GM21786 (cell line): ENCODE data around the gene RRAD.
A peak's percentile ranks its signal among the peaks of the same experiment; 100 is the strongest.
"Not testable (repeated sequence)": the region's sequence is repeated elsewhere in the genome, so short reads cannot be mapped to it uniquely, and the experiment has no call there.

Source experiments
- ATAC-seq: cut with Tn5 transposase; IDR thresholded peaks from one replicate; pipeline ENCODE4 v1.9.1; 2021; ENCODE audit not compliant: unreplicated experiment

RRAD gene

DNA sequence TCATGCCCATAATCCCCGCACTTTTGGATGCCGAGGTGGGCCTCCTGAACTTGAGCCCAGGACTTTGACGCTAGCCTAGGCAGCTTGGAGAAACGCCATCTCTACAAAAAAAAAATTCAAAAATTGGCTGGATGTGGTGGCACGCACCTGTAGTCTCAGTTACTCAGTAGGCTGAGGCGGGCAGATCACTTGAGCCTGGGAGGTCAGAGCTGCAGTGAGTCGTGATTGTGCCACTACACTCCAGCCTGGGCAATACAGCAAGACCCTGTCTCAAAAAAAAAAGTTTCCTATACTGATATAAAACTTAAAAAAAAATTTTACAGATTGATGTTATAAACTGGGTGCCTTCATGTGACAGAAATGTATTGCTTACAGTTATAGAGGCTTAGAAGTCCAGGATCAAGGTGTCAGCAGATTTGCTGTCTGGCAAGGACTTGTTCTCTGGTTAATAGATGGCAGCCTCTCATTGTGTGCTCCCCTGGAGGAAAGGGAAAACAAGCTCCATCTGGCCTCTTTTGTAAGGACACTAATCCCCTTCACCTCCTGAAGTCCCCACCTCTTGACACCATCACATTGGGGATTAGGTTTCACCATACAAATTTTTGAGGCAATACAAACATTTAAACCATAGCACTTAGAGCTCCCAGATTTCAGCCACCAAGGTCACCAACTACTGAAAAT, 27.2 kb upstream of the RRAD start:
- ATAC-seq, result no peak

DNA sequence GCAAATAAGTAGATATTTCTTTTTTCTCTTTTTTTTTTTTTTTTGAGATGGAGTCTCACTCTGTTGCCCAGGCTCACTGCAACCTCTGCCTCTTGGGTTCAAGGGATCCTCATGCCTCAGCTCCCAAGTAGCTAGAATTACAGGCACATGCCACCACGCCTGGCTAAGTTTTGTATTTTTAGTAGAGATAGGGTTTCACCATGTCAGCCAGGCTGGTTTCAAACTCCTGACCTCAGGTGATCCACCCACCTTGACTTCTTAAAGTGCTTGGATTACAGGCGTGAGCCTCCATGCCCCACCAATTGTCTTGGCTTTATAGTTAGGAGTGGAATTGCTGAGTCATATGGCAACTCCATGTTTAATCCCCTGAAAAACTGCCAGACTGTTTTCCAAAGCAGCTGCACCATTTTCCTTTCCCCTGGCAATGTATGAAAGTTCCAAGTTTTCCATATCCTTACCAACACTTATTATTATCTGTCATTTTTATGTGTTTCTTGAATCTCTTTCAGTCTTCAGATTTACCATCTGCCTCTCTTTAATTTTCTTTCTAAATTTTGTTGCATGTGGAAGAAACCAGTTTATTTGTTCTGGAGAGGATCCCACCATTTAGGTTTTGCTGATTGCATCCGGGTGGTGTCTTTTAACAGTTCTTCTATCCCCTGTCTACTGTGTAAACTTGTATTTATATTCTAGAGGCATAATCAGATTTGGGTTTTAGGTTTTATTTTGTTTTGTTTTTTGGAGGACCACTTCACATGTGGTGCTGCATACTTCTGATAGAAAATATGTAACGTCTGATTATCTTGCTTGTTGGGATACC, 25.8 kb upstream of the RRAD start:
- no peak for ATAC-seq

DNA sequence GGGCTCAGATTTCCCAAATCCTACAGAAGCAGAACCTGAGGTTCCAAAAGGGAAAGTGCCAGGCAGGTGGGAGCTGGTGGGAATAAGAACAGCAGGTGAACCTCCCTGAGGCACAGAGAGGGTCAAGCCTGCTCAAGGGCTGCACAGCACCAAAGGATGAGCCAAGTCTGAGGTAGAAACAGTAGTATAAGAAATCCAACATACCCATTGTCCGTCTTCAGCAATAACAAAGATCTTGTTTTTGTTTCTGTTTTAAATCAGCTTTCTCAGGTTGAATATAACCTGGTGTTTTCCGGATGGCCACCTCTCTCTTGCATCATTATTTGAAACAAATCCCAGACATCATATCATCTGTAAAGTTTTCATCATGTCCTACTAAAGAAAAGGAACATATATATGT, 25.1 kb upstream of the RRAD start:
- ATAC-seq, result no peak

DNA sequence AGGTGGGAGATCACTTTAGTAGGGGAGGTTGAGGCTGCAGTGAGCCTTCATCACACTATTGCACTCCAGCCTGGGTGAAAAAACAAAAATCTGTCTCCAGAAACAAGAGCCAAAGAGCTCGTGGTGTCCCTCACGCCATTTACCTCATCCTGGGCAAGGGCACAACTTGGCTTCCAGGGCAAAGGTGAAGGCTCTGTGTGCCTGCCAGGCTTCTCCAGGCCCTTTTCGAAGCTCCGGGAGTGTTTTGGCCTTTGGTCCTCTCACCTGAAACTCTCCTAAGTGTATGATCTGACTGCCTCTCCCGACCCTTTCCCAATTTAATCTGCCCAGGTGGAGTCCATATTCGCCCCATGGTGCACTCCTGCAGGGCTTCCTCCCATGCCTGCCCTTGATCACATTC, 24.1 kb upstream of the RRAD start:
- no peak for ATAC-seq

DNA sequence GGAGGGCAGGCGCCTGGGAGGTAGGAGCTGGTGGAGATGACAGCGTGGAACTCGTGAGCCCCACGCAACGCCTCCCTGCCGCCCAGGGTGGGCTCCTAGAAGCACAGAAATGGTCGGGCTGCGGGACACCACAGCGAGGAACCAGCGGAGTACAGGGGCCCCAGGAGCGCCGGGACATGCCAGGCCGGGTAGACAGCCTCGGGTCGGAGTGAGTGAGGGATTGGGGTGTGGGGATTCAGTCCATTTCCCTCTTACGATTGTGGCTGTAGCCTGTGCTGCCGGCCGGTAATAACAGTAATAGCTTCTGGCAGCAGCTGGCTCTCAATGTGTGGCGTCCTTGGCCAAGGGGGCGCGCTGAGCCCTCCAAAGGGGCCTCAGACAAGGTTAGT, 23.5 kb upstream of the RRAD start:
- ATAC-seq, result no peak

DNA sequence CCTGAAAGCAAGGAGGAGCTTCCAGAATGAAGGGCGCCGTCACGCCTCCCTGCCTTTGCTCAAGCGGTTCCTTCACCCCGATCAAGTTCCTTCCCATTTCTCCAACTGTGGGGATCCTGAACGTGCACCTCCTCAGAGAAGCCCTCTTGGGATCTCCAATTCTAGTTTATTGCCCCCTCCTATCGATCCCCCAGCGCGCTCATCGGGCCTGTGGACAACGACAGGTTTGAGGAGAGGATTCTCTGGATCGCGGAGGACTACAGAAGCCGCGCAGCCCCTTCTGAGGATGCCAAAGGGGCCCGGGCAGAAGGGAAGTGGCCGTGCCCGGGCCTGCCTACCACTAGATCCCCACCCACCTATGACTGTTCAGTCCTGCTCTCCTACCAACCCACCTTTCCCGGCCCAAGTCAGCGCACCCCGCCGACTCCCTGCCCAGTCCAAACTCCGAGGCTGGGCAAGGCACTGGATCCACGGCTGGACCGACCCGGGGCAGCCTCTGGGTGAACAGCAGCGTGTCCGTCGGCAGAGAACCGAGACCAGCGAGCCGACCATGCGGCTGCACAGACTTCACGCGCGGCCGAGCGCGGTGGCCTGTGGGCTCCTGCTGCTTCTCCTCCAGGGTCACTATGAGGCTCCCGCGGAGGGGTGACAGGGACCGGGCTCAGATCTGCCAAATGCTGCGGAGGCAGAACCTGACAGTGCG, 22.9 kb upstream of the RRAD start:
- ATAC-seq, result no peak

DNA sequence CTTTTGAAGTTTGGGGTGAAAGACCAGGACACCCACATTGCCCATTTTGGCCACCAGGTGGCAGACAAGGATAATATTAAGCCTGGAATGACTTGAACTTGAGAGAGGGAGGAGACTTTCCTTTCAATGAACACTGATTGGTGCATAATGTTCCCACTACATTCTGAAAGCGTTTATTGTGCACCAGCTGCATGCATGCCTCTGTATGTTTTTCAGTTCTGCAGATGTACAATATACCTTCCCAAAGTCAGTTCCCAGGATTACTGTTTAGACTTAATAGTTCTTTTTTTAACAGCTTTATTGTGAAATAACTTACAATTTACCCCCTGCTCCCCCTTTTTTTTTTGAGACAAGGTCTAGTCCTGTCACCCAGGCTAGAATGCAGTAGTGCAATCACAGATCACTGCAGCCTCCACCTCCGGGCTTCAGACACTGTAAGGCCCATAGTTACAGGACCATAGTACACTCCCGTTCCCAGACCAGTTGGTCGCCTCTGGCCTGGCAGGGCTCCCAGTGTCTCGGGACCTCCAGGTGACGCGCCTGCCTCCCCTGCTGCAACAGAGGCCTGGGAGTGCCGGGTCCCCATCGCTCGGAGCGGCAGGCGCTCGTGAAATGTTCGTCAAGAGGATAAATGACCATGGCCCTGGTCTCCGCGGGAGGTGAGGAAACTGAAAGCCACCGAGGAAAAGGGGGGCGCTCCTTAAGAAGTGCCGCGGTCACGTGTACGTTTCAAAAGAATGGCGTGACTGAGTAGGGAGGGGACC, 22.1 kb upstream of the RRAD start:
- ATAC-seq, result peak; percentile 59

DNA sequence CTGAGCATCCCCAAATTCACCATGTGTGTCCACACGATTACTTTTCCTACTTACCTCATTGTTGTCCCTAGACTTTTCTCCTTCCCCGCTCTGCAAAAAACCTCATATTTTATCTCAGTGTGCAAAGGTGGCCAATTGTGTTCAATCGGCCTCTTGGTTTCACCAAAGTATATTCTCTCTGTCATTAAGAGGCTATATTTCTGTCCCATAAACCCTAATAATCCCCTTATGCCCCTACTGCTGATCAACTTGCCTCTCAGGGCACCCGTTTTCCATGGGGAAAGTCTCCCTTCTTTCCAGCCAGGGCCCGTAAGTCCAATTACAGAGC, 21.6 kb upstream of the RRAD start:
- no peak for ATAC-seq

DNA sequence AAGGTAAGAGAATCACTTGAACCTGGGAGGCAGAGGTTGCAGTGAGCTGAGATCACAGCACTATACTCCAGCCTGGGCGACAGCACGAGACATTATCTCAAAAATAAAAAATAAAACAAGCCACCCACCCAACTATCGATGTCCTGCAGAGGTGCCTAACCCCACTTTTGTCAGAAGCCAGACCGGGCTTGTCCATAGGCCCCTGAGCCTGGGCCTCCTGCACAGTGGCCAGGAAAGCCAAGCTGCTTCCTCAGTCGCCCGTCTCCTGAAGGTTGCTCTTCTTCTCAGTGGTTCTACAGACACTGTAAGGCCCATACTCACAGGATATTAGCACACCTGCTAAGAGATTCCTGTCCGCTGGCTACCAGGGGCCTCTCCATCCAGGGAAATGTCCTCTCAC, 21.2 kb upstream of the RRAD start:
- ATAC-seq, result no peak

DNA sequence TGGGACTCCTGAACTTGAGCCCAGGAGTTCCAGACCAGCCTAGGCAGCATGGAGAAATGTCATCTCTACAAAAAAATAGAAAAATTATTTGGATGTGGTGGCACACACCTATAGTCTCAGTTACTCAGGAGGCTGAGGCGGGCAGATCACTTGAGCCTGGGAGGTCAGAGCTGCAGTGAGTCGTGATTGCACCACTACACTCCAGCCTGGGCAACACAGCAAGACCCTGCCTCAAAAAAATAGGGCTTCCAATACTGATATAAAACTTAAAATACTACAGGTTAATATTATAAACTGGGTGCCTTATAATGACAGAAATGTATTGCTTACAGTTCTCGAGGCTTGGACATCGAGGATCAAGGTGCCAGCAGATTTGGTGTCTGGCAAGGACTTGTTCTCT, 20.6 kb upstream of the RRAD start:
- no peak for ATAC-seq

DNA sequence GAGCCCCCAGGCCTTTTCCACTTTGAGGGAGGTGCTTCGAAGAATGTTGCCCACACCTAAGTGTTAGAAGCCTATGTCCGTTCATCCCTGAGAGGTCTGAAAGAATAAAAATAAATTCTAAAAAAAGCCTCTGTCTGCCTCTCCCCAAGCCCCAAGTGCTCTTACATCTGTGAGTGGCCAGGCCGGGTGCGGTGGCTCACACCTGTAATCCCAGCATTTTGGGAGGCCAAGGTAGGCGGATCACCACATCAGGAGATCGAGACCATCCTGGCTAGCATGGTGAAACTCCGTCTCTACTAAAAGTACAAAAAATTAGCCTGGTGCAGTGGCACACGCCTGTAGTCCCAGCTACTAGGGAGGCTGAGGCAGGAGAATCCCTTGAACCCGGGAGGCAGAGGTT, 19.6 kb upstream of the RRAD start:
- ATAC-seq, result not testable (repeated sequence)

DNA sequence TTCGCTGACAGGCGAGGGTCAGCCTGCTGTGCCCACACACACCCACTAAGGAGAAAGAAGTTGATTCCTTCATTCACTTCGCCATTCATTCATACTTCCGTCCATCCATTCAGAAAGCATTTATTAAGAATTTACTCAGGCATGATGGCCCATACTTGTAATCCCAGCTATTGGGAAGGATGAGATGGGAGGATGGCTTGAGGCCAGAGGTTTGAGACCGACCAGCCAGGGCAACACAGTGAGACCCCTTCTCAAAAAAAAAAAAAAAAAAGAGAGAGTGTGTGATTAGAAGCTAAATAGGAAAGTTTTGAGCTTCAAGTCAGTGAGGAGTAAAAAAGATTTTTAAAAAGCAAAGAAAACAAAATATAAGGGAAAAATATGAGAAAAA, 18.7 kb upstream of the RRAD start:
- ATAC-seq, result no peak

DNA sequence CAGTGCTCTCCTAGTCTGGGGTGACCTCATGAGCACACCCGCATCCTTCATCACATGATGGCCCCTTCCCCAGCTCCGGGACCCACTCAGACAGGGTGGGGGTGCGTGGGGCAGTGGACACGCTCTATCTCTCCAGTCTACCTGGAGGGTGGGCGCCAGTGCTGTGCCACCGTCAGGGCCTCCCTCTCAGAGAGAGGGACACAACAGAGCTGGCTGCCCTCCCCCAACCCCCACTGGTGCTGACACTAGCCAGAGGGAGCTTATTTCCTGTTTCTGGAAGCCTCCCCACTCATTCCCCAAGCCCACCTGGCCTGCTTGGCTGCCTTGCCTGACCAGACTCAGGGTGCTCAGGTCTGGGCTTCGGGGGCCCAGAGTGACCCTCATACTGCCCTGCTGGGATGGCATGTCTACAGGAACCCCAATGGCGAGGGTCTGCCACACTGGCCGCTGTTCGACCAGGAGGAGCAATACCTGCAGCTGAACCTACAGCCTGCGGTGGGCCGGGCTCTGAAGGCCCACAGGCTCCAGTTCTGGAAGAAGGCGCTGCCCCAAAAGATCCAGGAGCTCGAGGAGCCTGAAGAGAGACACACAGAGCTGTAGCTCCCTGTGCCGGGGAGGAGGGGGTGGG, 18.2 kb upstream of the RRAD start:
- ATAC-seq, result no peak

DNA sequence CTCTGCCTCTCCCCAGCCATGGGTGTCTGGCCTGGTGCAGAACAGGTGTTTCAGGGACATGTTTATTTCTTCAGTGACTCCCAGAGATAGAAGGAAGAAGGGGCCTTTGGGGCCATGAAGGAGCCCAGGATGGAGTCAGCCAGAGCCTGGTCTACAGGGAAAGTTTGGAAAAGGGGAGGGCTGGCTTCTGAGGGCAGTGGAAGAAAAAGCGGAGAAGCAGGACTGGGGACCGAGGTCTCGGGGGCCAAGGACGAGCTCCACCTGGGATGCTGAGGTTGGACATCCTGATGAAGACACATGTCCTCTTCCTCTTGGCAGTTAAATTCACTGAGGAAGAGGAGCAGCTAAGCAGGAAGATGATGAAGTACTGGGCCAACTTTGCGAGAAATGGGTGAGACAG, 17.6 kb upstream of the RRAD start:
- no peak for ATAC-seq

DNA sequence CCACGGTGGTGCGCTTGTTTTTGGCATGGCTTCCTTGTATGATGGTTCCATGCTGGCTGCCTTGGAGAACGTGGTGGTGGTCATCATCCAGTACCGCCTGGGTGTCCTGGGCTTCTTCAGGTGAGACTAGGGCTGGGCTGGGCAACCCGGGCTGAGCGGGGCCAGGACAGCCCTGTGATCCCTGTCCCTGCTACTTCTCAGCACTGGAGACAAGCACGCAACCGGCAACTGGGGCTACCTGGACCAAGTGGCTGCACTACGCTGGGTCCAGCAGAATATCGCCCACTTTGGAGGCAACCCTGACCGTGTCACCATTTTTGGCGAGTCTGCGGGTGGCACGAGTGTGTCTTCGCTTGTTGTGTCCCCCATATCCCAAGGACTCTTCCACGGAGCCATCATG, 14.9 kb upstream of the RRAD start:
- ATAC-seq, result no peak

DNA sequence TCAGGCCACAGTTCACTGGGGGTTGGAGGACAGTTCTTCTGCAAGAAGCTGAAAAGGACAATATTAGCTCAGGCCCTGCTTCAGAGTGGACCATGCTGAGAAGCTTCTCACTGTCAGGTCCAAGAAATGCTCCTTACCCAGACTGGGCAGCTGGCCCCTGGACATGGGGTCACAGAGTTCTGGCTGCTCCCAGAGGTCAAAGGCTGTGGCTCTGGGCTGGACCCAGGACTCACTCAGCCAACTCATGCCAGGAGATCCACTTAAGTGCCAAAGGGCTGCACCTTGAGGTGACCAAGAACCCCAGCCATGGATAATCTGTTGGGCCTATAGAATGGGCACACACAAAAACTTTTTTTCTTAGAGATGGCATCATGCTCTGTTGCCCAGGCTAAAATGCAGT, 14.0 kb upstream of the RRAD start:
- ATAC-seq, result no peak

DNA sequence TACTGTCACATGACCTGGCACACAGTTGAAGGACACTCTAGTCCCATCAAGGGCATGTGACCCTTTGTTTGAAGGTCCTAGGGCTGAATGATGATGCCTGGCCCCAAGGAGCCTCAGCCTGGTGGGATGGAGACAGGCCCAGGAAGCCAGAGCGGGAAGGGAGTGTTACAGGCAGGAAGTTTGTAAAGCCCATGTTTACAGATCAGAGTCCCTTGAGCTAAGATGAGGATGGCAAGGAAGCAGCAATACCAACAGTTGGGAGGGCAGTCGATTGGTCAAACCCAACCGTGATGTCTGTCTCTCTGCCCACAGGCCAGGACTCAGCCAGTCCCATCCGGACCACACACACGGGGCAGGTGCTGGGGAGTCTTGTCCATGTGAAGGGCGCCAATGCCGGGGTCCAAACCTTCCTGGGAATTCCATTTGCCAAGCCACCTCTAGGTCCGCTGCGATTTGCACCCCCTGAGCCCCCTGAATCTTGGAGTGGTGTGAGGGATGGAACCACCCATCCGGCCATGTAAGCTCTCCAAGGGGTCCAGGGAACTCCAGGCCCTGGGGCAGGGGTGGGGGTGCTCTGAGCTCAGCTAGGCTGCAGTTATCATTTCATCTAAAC, 12.5 kb upstream of the RRAD start:
- ATAC-seq, result no peak

DNA sequence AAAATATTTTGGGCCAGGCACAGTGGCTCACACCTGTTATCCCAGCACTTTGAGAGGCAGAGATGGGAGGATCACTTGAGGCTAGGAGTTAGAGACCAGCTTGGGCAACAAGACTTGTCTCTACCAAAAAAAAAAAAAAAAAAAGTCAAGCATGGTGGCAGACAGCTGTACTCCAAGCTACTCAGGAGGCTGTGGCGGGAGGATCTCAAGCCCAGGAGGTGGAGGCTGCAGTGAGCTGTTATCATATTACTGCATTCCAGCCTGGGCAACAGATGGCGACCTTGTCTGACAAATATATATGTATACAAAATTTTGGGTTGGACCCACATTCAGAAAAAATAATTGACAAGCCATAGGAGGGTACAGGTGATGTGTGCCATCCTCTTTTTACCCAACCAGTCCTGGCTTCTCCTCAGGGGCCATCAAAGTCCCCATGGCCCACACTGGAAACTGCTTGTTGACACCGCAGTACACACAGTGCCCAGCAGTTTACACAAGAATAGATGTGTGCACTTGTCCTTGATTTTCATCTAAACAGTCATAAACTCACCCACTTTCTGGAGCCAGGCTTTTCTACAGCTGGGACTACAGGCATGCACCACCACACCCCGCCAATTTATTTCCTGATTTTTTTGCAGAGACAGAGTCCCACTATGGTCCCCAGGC, 11.7 kb upstream of the RRAD start:
- no peak for ATAC-seq

DNA sequence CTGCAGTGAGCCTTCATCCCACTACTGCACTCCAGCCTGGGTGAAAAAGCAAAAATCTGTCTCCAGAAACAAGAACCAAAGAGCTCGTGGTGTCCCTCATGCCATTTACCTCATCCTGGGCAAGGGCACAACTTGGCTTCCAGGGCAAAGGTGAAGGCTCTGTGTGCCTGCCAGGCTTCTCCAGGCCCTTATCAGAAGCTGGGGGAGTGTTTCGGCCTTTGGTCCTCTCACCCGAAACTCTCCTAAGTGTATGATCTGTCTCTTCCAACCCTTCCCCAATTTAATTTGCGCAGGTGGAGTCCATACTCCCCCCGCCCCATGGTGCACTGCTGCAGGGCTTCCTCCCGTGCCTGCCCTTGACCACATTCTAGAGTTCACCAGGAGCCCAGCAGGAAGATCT, 11.1 kb upstream of the RRAD start:
- no peak for ATAC-seq

DNA sequence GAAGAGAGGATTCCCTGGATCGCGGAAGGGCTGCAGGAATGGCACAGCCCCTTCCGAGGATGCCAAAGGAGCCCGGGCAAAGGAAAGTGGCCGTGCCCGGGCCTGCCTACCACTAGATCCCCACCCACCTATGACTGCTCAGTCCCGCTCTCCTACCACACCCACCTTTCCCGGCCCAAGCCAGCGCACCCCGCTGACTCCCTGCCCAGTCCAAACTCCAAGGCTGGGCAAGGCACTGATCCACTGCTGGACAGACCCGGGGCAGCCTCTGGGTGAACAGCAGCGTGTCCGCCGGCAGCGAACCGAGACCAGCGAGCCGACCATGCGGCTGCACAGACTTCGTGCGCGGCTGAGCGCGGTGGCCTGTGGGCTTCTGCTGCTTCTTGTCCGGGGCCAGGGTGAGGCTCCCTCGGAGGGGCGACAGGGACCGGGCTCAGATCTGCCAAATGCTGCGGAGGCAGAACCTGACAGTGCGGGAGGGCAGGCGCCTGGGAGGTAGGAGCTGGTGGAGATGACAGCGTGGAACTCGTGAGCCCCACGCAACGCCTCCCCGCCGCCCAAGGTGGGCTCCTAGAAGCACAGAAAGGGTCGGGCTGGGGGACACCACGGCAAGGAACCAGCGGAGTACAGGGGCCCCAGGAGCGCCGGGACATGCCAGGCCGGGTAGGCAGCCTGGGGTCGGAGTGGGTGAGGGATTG, 10.1 kb upstream of the RRAD start, which contains the start of gene CES2:
TSS of gene CES2 (plus strand) at position 203 of the 698 bp plus-strand sequence. CDS start at position 323, 120 bp downstream.
- ATAC-seq, result no peak
